Heart left ventricle (tissue), 13 donors: ENCODE measurements around the gene SPPL2C.
"Not testable (repeated sequence)": the region's sequence is repeated elsewhere in the genome, so short reads cannot be mapped to it uniquely, and the experiment has no call there.

Experiments used
- CTCF ChIP-seq, 12 donors: fragments of 200-600 bp; sonication (generic) in 4 of 12; IDR thresholded peaks; one replicate each; pipeline versions ENCODE4 v1.5.0 to v1.8.0; 2018 to 2022; ENCODE audit warnings: antibody characterized with exemption in 12 of 12, mild to moderate bottlenecking in 5 of 12
- POLR2A ChIP-seq, 2 donors: fragments of 450-650 bp; IDR thresholded peaks; one replicate each; pipeline ENCODE4 v1.6.1; 2017; ENCODE audit warnings: antibody characterized with exemption in 2 of 2, mild to moderate bottlenecking in 2 of 2, moderate library complexity in 2 of 2
- donor health status: ischemic (EF 13 %, LVEDD 7.1; RV severe dilation, severe dysfunction).
- donor health status: DM: no; HTN: yes; CAD: no.
- donor health status: DM: no; HTN: no; CAD: no.
- donor health status: ischemic (EF 25% LVEDD 6.9; RV normal size, moderate dysfunction).
- donor health status: ischemic (EF 25% LVEDD 5.7; RV mildly dilated, moderate dysfunction).
- donor health status: ischemic (EF 35%, LVEDD 5.7; RV mildly dilated, moderate dysfunction).
- donor health status: nonischemic (EF 11% LVEDD 7.7; RV severe dilation, severe dysfunction).
- donor health status: DM: yes; HTN: yes; CAD: no.
- donor health status: PGD.
- donor health status: ischemic (EF 29% LVEDD 5.4; RV normal size, mild dysfunction).
- donor health status: nonischemic (EF 23%, LVEDD 6.1; RV moderate dilation, normal function).

GRCh38 chr17:45862127-45862526, 17.4 kb downstream of the SPPL2C start:
- TF ChIP-seq CTCF, POLR2A (IDR thresholded peaks at IDR 0.05): not testable (repeated sequence)
